ENCODE data around the gene LMAN1L.

GRCh38 chr15:74809242-74809641 lies 3.4 kb upstream of the LMAN1L start:
- TF ChIP-seq CTCF (IDR thresholded peaks at IDR 0.05 in 8 of 11, conservative IDR thresholded peaks at IDR 0.05 in 3 of 11) (no peak), POLR2A (IDR thresholded peaks at IDR 0.05) (no peak), POLR2AphosphoS5 (IDR thresholded peaks at IDR 0.05) (no peak)
